GM18909 (cell line): ENCODE data around the gene NMUR1.

Source experiments
- ATAC-seq: cut with Tn5 transposase; IDR thresholded peaks from one replicate; pipeline ENCODE4 v1.9.1; 2021; ENCODE audit warnings: mild to moderate bottlenecking; ENCODE audit not compliant: unreplicated experiment, poor library complexity

Gene NMUR1

DNA sequence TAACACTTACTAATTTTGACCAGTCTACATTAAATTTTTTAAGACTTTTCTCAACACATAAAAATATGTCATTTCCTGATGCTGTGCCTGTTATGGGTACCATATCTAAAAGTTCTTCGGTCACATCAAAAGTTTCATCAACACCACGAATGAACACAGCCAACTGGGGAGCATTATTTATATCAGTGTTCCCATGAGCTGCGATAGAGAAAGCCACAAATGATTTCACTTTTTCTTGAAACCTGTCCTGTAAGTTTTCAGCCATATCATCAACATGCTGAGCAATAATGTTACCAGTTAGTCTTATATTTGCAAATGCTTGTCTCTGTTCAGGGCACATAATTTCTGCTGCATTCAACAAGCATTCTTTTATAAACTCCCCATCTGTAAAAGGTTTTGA lies 35.6 kb downstream of the NMUR1 start:
- no peak for ATAC-seq

DNA sequence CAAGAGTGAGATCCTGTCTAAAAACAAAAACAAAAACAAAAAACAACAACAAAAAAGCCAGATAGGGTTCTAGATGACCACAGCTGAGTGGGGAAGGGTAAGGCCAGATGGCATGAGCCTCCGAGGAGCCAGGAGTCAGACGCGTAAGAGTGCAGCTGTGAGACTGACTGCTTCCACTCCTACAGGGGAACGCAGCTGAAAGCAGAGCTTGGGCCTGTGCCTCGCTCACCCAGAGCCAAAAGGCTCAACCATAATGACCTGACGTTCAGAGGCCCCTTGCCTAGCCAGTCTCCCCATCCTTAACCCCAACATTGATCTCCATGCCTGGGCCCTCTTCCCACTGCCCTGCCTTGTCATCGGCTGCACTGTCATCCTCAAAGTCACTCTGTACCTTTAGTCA lies 39.4 kb downstream of the NMUR1 start:
- ATAC-seq = no peak

DNA sequence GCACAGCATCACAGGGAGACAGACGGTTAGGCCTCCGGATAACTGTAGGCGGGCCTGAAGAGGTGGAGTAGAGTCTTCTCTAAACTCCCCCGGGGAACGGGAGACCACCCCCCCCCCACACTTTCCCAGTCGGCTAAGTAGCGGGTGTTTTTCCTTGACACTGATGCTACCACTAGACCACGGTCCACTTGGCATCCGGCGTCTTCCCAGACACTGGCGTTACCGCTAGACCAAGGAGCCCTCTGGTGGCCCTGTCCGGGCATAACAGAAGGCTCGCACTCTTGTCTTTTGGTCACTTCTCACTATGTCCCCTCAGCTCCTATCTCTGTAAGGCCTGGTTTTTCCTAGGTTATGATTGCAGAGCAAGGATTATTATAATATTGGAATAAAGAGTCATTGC lies 40.3 kb downstream of the NMUR1 start:
- ATAC-seq = no peak

DNA sequence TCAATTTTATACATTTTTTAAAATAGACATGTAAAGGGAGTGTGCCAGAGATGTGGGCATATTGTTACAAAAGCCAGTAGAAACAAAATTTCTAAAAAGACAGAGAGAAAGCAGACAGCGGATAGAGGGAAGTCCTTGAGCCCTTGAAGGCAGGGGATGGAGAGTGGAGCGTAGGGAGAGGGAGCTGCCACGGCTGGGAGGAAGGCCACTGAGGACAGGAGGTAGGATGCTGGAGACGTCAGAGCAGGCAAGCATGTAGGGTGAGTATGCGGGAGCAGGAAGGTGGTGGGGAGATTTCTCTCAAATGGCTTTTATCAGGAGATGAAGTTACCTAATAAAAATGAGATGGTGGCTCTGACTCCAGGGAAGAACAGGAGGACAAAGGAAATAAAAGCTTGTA lies 41.9 kb downstream of the NMUR1 start:
- no peak for ATAC-seq

DNA sequence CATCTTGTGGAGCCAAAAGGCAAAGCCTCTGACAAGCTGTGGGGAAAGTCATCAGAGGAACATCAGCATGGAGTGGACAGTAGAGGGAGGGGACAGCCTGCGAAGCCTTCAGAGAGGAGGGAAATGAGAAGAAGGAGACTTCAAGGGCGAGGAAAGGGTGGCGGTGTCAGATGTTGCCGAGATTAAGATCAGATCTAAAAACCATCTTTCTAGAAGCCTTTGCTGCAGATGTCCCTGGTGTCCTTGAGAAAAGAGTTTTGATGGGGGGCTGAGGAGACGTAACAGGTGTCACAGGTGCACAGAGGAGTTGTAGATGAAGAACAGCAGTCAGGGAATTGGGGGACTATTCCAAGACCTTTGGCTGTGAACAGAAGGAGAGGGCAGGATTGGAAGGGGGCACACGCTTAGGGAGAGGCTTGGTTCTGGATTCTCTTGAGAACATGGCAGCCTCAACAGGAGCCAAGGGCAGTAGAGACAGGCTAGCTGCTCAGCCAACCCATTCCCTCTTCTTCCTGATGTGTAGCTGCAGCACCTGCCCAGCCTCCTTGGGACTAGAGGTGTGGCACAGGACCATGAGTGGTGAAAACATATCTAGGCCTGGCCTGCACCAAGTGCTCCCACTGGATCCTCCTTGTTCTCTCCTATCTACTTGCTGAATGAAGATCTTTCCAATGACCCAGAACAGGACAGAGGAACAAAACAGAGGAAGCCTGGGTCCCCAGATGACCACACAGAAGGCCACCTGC lies 43.2 kb downstream of the NMUR1 start:
- no peak for ATAC-seq

DNA sequence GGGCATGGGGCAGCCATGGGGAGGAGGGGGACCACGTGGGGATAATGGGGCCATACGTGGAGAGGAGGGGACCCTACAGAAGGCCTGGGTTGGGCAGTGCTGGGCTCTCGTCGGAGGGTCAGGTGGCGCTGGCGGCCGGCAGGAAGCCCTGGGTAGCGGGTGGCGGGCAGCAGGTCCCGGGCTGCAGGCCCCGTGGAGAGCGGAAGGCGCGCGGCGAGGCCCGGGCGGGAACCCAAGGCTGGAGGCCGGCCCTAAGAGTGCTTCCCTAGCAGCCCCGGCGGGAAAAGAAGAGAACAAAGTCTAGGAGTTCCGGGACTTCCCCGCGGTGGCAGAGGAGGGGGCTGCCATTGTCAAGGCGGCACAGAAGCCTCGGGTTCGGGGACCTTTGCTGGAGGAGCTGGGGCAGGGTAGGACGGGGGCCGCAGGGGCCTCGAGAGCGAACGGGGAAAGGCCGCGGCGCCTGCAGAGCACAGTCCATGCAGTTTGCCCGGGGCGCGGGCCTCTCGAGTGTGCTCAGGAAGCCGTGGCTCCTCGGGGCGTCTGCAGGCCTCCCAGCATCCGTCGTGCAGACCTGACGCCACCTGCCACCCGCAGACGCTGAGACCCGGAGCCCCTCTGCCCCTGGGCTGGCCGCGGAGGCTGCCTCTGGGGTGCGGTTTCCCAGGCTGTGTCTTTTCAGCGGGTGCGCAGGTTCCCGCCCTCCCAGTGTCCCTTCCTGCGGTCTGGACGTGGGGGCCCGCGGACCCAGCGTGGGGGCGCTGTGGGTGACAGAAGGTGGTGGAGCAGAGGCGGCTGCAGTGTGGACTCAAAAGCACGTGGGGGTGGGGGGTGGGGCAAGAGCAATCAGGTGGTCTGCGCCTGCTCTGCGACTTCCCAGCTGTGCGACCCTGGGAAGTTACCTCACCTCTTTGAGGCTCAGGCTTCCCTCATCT lies 46.6 kb downstream of the NMUR1 start:
- ATAC-seq = no peak

DNA sequence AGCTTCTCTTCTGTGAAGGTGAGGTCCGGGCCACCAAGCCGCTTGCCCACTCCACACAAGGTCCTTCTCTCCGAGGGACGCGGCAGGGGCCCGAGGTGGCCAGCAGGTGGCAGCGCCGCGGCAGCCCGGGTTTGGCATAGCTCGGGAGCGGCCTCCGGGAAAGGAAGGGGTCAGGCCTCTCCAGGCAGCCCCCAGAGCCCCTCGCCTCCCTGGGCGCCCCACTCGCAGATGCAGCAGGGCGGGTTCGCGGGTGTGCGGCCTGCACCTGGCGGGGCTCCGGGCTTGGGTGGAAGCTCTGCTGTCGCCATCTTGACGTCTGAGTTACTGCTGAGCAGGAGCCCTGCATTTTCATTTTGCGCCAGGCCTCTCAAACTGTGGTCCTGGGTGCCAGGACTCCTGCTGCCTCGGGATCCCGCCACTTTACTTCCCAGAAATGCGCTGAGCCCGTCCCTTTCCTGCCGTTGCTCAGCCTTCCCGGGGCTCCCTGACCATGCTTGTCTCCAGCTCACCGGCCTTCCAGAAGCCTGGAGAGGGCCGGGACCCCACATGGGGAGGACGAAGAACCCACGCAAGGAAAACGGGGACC lies 47.3 kb downstream of the NMUR1 start:
- ATAC-seq = peak; percentile 72

DNA sequence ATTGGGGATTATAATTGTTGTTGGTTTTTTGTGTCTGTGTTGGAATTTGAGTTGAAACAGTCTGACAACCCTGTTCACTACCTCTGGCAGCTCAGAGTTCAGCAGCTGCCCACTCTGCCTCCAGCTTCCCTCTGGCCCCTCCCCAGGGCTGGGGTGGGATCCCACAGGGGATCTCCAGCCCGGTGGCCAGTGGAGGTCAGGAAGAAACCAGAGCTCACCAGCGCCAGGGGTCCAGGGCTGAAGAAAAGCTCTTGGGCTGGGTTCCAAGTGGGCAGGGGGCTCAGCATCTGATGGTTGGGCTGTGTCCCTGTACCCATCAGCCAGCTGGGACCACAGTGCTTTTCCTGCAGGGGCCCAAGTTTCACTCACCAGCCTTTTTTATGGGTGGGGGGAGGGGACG lies 49.5 kb downstream of the NMUR1 start:
- ATAC-seq = no peak

DNA sequence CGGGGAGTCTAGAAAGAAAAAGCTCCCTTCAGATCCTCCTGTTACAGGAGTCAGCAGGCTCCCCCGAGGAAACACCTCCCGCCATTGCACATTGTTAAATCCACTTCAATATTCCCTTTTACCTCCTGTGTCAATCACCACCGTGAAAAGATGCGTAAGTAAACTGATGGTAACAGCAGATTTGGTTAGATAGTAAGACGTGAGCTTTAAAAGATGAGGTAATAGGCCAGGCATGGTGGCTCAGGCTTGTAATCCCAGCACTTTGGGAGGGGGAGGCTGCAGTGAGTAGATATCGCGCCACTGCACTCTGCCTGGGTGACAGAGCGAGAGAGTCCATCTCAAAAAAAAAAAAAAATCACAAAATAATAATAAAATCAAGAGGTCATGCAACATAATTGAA lies 50.8 kb downstream of the NMUR1 start:
- ATAC-seq = no peak

DNA sequence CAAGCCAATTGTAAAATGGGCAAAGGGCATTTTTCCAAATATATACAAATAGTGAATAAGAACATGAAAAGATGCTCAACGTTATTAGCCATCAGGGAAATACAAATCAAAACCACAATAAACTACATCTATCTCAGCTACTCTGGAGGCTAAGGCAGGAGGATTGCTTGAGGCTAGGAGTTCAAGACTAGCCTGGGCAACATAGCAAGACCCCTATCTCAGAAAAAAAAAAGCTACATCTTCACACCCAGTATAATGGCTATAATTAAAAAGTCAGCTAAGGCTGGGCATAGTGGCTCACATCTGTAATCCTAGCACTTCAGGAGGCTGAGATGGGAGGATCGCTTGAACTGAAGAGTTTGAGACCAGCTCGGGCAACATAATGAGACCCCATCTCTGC lies 53.3 kb downstream of the NMUR1 start:
- no peak for ATAC-seq

DNA sequence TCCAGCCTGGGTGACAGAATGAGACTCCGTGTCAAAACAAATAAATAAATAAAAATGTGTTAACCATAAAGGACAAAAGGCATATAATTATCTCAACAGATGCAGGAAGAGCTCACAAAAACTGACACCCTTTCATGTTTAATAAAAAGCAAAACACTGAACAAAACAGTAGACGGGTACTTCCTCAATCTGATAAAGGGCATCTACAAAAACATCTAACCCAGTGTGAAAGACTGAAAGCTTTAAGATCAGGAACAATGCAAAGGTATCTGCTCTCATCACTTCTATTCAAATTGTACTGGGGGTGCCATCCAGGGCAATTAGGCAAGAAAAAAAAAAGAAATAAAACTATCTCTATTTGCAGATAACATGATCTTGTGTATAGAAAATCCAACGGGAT lies 54.3 kb downstream of the NMUR1 start:
- ATAC-seq = no peak
